Endodermal cell (in vitro differentiated cells): Measurements from ENCODE around the gene SLC25A20. TPM values are rescaled to one million over a fixed set of nuclear protein-coding genes. Genes with fewer than 3 reads are reported as not detected.

Experiments used
- DNase-seq: peaks from one replicate; pipeline ENCODE4 v3.0.0-alpha.2; 2017
- H3K27ac ChIP-seq: 2 replicates; pipeline ENCODE4 v1.5.1; 2013; ENCODE audit warnings: mild to moderate bottlenecking, low read depth, low read length, moderate library complexity
- H3K27me3 ChIP-seq: 2 replicates; pipeline ENCODE4 v1.6.1; 2013; ENCODE audit warnings: mild to moderate bottlenecking, low read length, moderate library complexity; ENCODE audit not compliant: insufficient read depth, control insufficient read depth, poor library complexity, severe bottlenecking
- H3K36me3 ChIP-seq: 2 replicates; pipeline ENCODE4 v1.7.0; 2013; ENCODE audit warnings: mild to moderate bottlenecking, low read length, moderate library complexity; ENCODE audit not compliant: control insufficient read depth, insufficient read depth
- H3K4me1 ChIP-seq: one replicate; pipeline ENCODE4 v1.7.0; 2013; ENCODE audit warnings: low read length; ENCODE audit not compliant: control insufficient read depth, insufficient read depth
- H3K4me3 ChIP-seq: 2 replicates; pipeline ENCODE4 v1.5.1; 2013; ENCODE audit warnings: mild to moderate bottlenecking, low read length, moderate library complexity
- H3K9ac ChIP-seq: 2 replicates; pipeline ENCODE4 v1.6.1; 2013; ENCODE audit warnings: mild to moderate bottlenecking, low read length, moderate library complexity; ENCODE audit not compliant: poor library complexity, severe bottlenecking; ENCODE audit errors: extremely low read depth
- H3K9me3 ChIP-seq: 2 replicates; pipeline ENCODE4 v1.6.1; 2013; ENCODE audit warnings: mild to moderate bottlenecking, low read length, moderate library complexity; ENCODE audit not compliant: control insufficient read depth
- H3K27ac Mint-ChIP-seq: 2 replicates; pipeline ENCODE4 v1.8.0; 2020; ENCODE audit warnings: mixed read lengths
- H3K27me3 Mint-ChIP-seq: 2 replicates; pipeline ENCODE4 v1.8.0; 2021; ENCODE audit warnings: mild to moderate bottlenecking, mixed read lengths; ENCODE audit not compliant: insufficient read depth
- H3K36me3 Mint-ChIP-seq: 2 replicates; pipeline ENCODE4 v1.8.0; 2020; ENCODE audit warnings: low read depth, mixed read lengths
- H3K4me1 Mint-ChIP-seq: 2 replicates; pipeline ENCODE4 v1.8.0; 2020; ENCODE audit warnings: mixed read lengths
- H3K4me3 Mint-ChIP-seq: 2 replicates; pipeline ENCODE4 v1.8.0; 2020; ENCODE audit warnings: mild to moderate bottlenecking, moderate library complexity, mixed read lengths
- H3K9me3 Mint-ChIP-seq: 2 replicates; pipeline ENCODE4 v1.8.0; 2020; ENCODE audit warnings: mild to moderate bottlenecking, mixed read lengths
- CTCF ChIP-seq: fragments of 200-600 bp; sonication (generic); conservative IDR thresholded peaks from 2 replicates; pipeline ENCODE4 v1.5.0; 2021; ENCODE audit warnings: antibody characterized with exemption, mild to moderate bottlenecking
- WGBS, 2 experiments: methylation state at CpG; one replicate each; pipeline versions ENCODE4 v1.1.5 to v1.1.7; 2013; ENCODE audit warnings: missing lambda C conversion rate in 2 of 2, mixed read lengths in 1 of 2; ENCODE audit not compliant: insufficient coverage in 1 of 2, insufficient read length in 1 of 2; 5-methylcytosine and 5-hydroxymethylcytosine counted together
- total RNA-seq, 2 donors: library from RNA; stranded (reverse); fragmentation: NEBNext Ultra II Directional in 1 of 2; extraction: Animal tissue kit (Norgen Biotek cat#: 25700) in 1 of 2; gene quantifications; 2 replicates in 1 of 2; 3 replicates in 1 of 2; pipeline ENCODE4 v1.2.1, GENCODE V29; 2021

SLC25A20 gene
- total RNA-seq, 2 donors from 2014 or later: 5.0 to 6.7 TPM

GRCh38 chr3:48856469-48856868 lies 42.2 kb downstream of the SLC25A20 start:
- WGBS, 2 experiments: 76 to 87% methylated on average over 4 of the region's 4 CpGs
- H3K27me3 ChIP-seq: no peaks in the 10 kb centered on the region
- Mint-ChIP-seq H3K4me1 (peaks cover 2% of the 10 kb centered on the region), H3K9me3 (no peaks in the 10 kb centered on the region), H3K27ac (peak overlapping the region; percentile 47), H3K27me3 (no peaks in the 10 kb centered on the region), H3K4me3 (no peak overlapping the region), H3K36me3 (peaks cover 1% of the 10 kb centered on the region)
- H3K27ac ChIP-seq: peak overlapping the region; percentile 75
- H3K9ac ChIP-seq: no peak overlapping the region
- peaks cover 7% of the 10 kb centered on the region for H3K4me1 ChIP-seq
- no peaks in the 10 kb centered on the region for H3K9me3 ChIP-seq
- no peak for TF ChIP-seq CTCF
- H3K4me3 ChIP-seq: no peak overlapping the region
- no peak for DNase-seq
- no peaks in the 10 kb centered on the region for H3K36me3 ChIP-seq

GRCh38 chr3:48855681-48856447 lies 42.8 kb downstream of the SLC25A20 start:
- peak overlapping the region; percentile 47 for H3K27ac Mint-ChIP-seq
- no peaks in the 10 kb centered on the region for H3K9me3 Mint-ChIP-seq
- H3K27ac ChIP-seq: peak overlapping the region; percentile 75
- no peak overlapping the region for H3K9ac ChIP-seq
- peaks cover 7% of the 10 kb centered on the region for H3K4me1 Mint-ChIP-seq
- no peaks in the 10 kb centered on the region for H3K36me3 ChIP-seq
- no peaks in the 10 kb centered on the region for H3K9me3 ChIP-seq
- H3K4me3 Mint-ChIP-seq: no peak overlapping the region
- no peaks in the 10 kb centered on the region for H3K27me3 ChIP-seq
- TF ChIP-seq CTCF: peak; percentile 43
- peaks cover 1% of the 10 kb centered on the region for H3K36me3 Mint-ChIP-seq
- no peak overlapping the region for H3K4me3 ChIP-seq
- WGBS, 2 experiments: 91 to 92% methylated on average over 9 of the region's 9 CpGs
- H3K4me1 ChIP-seq: peaks cover 7% of the 10 kb centered on the region
- no peaks in the 10 kb centered on the region for H3K27me3 Mint-ChIP-seq
- no peak for DNase-seq

GRCh38 chr3:48852151-48852550 lies 46.5 kb downstream of the SLC25A20 start:
- peaks cover 12% of the 10 kb centered on the region for H3K4me1 Mint-ChIP-seq
- no peaks in the 10 kb centered on the region for H3K36me3 Mint-ChIP-seq

More at GRCh38 chr3:48852151-48852550, 46.5 kb downstream of the SLC25A20 start:
- Mint-ChIP-seq H3K27me3 (no peaks in the 10 kb centered on the region), H3K9me3 (no peaks in the 10 kb centered on the region), H3K27ac (no peak overlapping the region), H3K4me3 (no peak overlapping the region)
- no peak overlapping the region for H3K27ac ChIP-seq
- TF ChIP-seq CTCF: no peak
- H3K4me3 ChIP-seq: no peak overlapping the region
- no peaks in the 10 kb centered on the region for H3K9me3 ChIP-seq
- peaks cover 7% of the 10 kb centered on the region for H3K4me1 ChIP-seq
- WGBS, 2 experiments: 87 to 96% methylated on average over 5 of the region's 5 CpGs
- H3K36me3 ChIP-seq: no peaks in the 10 kb centered on the region
- H3K9ac ChIP-seq: no peak overlapping the region
- no peaks in the 10 kb centered on the region for H3K27me3 ChIP-seq
- DNase-seq: no peak
